Upper lobe of left lung (tissue), 6 donors: ENCODE measurements around the gene COL15A1. TPM values are rescaled to one million over a fixed set of nuclear protein-coding genes. Genes with fewer than 3 reads are reported as not detected.
A peak's percentile ranks its signal among the peaks of the same experiment; 100 is the strongest.

Source experiments
- ATAC-seq, 2 donors: fragments of 200-7000 bp; cut with Tn5 transposase; one replicate each; pipeline ENCODE4 v1.9.1; 2022; ENCODE audit warnings: mild to moderate bottlenecking in 2 of 2, moderate library complexity in 2 of 2; ENCODE audit not compliant: low FRiP score in 2 of 2
- DNase-seq, 2 donors: peaks; one replicate each; pipeline ENCODE4 v3.0.0-alpha.2; 2019 to 2020
- H3K27ac ChIP-seq, 4 donors: fragments of 200-600 bp; sonication (generic); one replicate each; pipeline ENCODE4 v1.5.1; 2016 to 2019
- H3K27me3 ChIP-seq, 4 donors: fragments of 200-600 bp; sonication (generic); one replicate each; pipeline ENCODE4 v1.5.1; 2017 to 2019
- H3K36me3 ChIP-seq, 4 donors: fragments of 200-600 bp; sonication (generic); one replicate each; pipeline ENCODE4 v1.5.1; 2016 to 2019
- H3K4me1 ChIP-seq, 4 donors: fragments of 200-600 bp; sonication (generic); one replicate each; pipeline ENCODE4 v1.5.1; 2018 to 2019
- H3K4me3 ChIP-seq, 4 donors: fragments of 200-600 bp; sonication (generic); one replicate each; pipeline ENCODE4 v1.5.1; 2017 to 2019; ENCODE audit warnings: mild to moderate bottlenecking in 2 of 4, moderate library complexity in 1 of 4
- H3K9me3 ChIP-seq, 4 donors: fragments of 200-600 bp; sonication (generic); one replicate each; pipeline ENCODE4 v1.5.1; 2018 to 2019
- CTCF ChIP-seq, 6 experiments: fragments of 450-650 bp in 4 of 6; fragments of 200-600 bp in 2 of 6; sonication (generic) in 2 of 6; IDR thresholded peaks; one replicate each; pipeline ENCODE4 v1.5.1; 2016 to 2019; ENCODE audit warnings: antibody characterized with exemption in 6 of 6
- EP300 ChIP-seq, 4 donors: sonication (generic); formaldehyde crosslinking; IDR thresholded peaks; one replicate each; pipeline ENCODE4 v1.5.1; 2017; ENCODE audit warnings: antibody characterized with exemption in 4 of 4, control low read depth in 2 of 4
- POLR2A ChIP-seq, 4 donors: fragments of 450-650 bp; IDR thresholded peaks; one replicate each; pipeline ENCODE4 v1.5.1; 2016 to 2017; ENCODE audit warnings: antibody characterized with exemption in 4 of 4, mild to moderate bottlenecking in 2 of 4
- POLR2AphosphoS5 ChIP-seq, 2 donors: sonication (generic); formaldehyde crosslinking; IDR thresholded peaks; one replicate each; pipeline ENCODE4 v1.5.1; 2017; ENCODE audit warnings: antibody characterized with exemption in 2 of 2
- WGBS, 2 donors: methylation state at CpG; one replicate each; pipeline ENCODE4 v1.1.5; 2017 to 2018; 5-methylcytosine and 5-hydroxymethylcytosine counted together
- total RNA-seq, 6 donors: library from RNA; depleted of rRNA in 4 of 6; stranded (reverse); fragments of >200 nt in 4 of 6; gene quantifications; one replicate each; pipeline versions ENCODE4 v1.1.0 to v1.2.1, GENCODE V29; 2016 to 2021
- donor health status: DM: no; HTN: no; CAD: no; lungs with moderate emphysema.
- donor health status: DM: no; HTN: yes; CAD: no; lungs with severe emphysema.

COL15A1 gene
- total RNA-seq, 6 donors from 2014 or later = 1.0 to 17.9 (median 2.7) TPM

GRCh38 chr9:99026271-99026955 lies 82.7 kb downstream of the COL15A1 start:
- H3K27me3 ChIP-seq = no peaks in the 10 kb centered on the region
- DNase-seq (no peak), ATAC-seq (no peak)
- H3K27ac ChIP-seq = no peak overlapping the region
- no peaks in the 10 kb centered on the region for H3K4me1 ChIP-seq
- no peaks in the 10 kb centered on the region for H3K36me3 ChIP-seq
- WGBS, 2 donors = 91 to 94% methylated on average over 6 of the region's 6 CpGs
- no peaks in the 10 kb centered on the region for H3K9me3 ChIP-seq
- TF ChIP-seq POLR2A (IDR thresholded peaks at IDR 0.05) (no peak), EP300 (IDR thresholded peaks at IDR 0.05) (no peak)
- no peak overlapping the region for H3K4me3 ChIP-seq

GRCh38 chr9:99026956-99027298 lies 83.2 kb downstream of the COL15A1 start:
- H3K36me3 ChIP-seq = no peaks in the 10 kb centered on the region
- DNase-seq (no peak), ATAC-seq (no peak)
- no peak overlapping the region for H3K27ac ChIP-seq
- no peaks in the 10 kb centered on the region for H3K27me3 ChIP-seq
- no peaks in the 10 kb centered on the region for H3K9me3 ChIP-seq
- 89 to 97% methylated on average over 3 of the region's 3 CpGs for WGBS, 2 donors
- no peak overlapping the region for H3K4me3 ChIP-seq
- TF ChIP-seq POLR2A (IDR thresholded peaks at IDR 0.05) (no peak), POLR2AphosphoS5 (IDR thresholded peaks at IDR 0.05) (no peak), CTCF (IDR thresholded peaks at IDR 0.05) (no peak), EP300 (IDR thresholded peaks at IDR 0.05) (no peak)
- H3K4me1 ChIP-seq = no peaks in the 10 kb centered on the region

- Histone ChIP-seq H3K4me1 (no peaks in the 10 kb centered on the region), H3K4me3 (no peak overlapping the region), H3K36me3 (no peaks in the 10 kb centered on the region), H3K9me3 (no peaks in the 10 kb centered on the region), H3K27me3 (no peaks in the 10 kb centered on the region), H3K27ac (no peak overlapping the region)
- DNase-seq (no peak), ATAC-seq (no peak)
- 78 to 85% methylated on average over 1 of the region's 1 CpG for WGBS, 2 donors
- TF ChIP-seq CTCF (IDR thresholded peaks at IDR 0.05) = no peak
- no peak for TF ChIP-seq POLR2A (IDR thresholded peaks at IDR 0.05)
- TF ChIP-seq POLR2AphosphoS5 (IDR thresholded peaks at IDR 0.05) = no peak
- TF ChIP-seq EP300 (IDR thresholded peaks at IDR 0.05) = no peak
Measured at GRCh38 chr9:99027443-99027842, 83.7 kb downstream of the COL15A1 start.

- Histone ChIP-seq H3K4me3 (no peak overlapping the region), H3K9me3 (no peaks in the 10 kb centered on the region), H3K36me3 (no peaks in the 10 kb centered on the region), H3K27ac (no peak overlapping the region), H3K4me1 (no peaks in the 10 kb centered on the region), H3K27me3 (no peaks in the 10 kb centered on the region)
- no peak for DNase-seq
- whole genome bisulfite sequencing, 2 donors = 61 to 72% methylated on average over 2 of the region's 2 CpGs
- no peak for TF ChIP-seq EP300 (IDR thresholded peaks at IDR 0.05)
- no peak for ATAC-seq
Measured at GRCh38 chr9:99029083-99029645, 85.5 kb downstream of the COL15A1 start.

GRCh38 chr9:99030092-99030511 lies 86.4 kb downstream of the COL15A1 start:
- H3K36me3 ChIP-seq = no peaks in the 10 kb centered on the region
- WGBS, 2 donors = 64 to 66% methylated on average over 3 of the region's 3 CpGs
- ATAC-seq (peak in 1 of 2 donors; percentile 81), DNase-seq (no peak)
- no peak overlapping the region for H3K27ac ChIP-seq
- no peak overlapping the region for H3K4me3 ChIP-seq
- H3K9me3 ChIP-seq = no peaks in the 10 kb centered on the region
- H3K27me3 ChIP-seq = no peaks in the 10 kb centered on the region
- H3K4me1 ChIP-seq = no peaks in the 10 kb centered on the region
- TF ChIP-seq CTCF (IDR thresholded peaks at IDR 0.05) = no peak
- TF ChIP-seq POLR2AphosphoS5 (IDR thresholded peaks at IDR 0.05) = no peak
- TF ChIP-seq EP300 (IDR thresholded peaks at IDR 0.05) = no peak
- no peak for TF ChIP-seq POLR2A (IDR thresholded peaks at IDR 0.05)

GRCh38 chr9:99030610-99031109 lies 87.0 kb downstream of the COL15A1 start:
- no peak overlapping the region for H3K27ac ChIP-seq
- WGBS, 2 donors = 92 to 93% methylated on average over 3 of the region's 3 CpGs

More at GRCh38 chr9:99030610-99031109, 87.0 kb downstream of the COL15A1 start:
- H3K36me3 ChIP-seq = no peaks in the 10 kb centered on the region
- H3K4me1 ChIP-seq = no peaks in the 10 kb centered on the region
- no peaks in the 10 kb centered on the region for H3K27me3 ChIP-seq
- ATAC-seq = no peak
- H3K9me3 ChIP-seq = no peaks in the 10 kb centered on the region
- H3K4me3 ChIP-seq = no peak overlapping the region
- no peak for TF ChIP-seq CTCF (IDR thresholded peaks at IDR 0.05)
- TF ChIP-seq EP300 (IDR thresholded peaks at IDR 0.05) = no peak
- no peak for TF ChIP-seq POLR2A (IDR thresholded peaks at IDR 0.05)
- no peak for TF ChIP-seq POLR2AphosphoS5 (IDR thresholded peaks at IDR 0.05)
- DNase-seq = no peak
